Calu3 (cell line): ENCODE results near the gene POLE3. TPM values are rescaled to one million over a fixed set of nuclear protein-coding genes. Genes with fewer than 3 reads are reported as not detected.

ENCODE experiments used
- BruUV-seq: library from RNA; stranded (reverse); fragments of 400-500 nt; replicated peaks from 2 replicates; lab custom pipeline; 2021; lab: Mats Ljungman, UMichigan
- CTCF ChIA-PET: fragments of 300-600 bp; sonication (Branson Sonifier 250); formaldehyde crosslinking; loops from one replicate; lab custom pipeline; 2022; ENCODE audit warnings: antibody characterized with exemption; lab: Charles Lee
- DNase-seq: peaks from one replicate; pipeline ENCODE4 v3.0.0; 2022
- H3K27ac Mint-ChIP-seq: one replicate; pipeline ENCODE4 v1.8.0; 2022; ENCODE audit warnings: mixed read lengths; ENCODE audit not compliant: unreplicated experiment
- H3K27me3 Mint-ChIP-seq: one replicate; pipeline ENCODE4 v1.8.0; 2022; ENCODE audit warnings: mixed read lengths; ENCODE audit not compliant: unreplicated experiment
- H3K36me3 Mint-ChIP-seq: one replicate; pipeline ENCODE4 v1.8.0; 2022; ENCODE audit warnings: mild to moderate bottlenecking, moderate library complexity, mixed read lengths; ENCODE audit not compliant: insufficient read depth, unreplicated experiment
- H3K4me1 Mint-ChIP-seq: one replicate; pipeline ENCODE4 v1.8.0; 2022; ENCODE audit warnings: mild to moderate bottlenecking, low read depth, mixed read lengths; ENCODE audit not compliant: unreplicated experiment
- H3K4me3 Mint-ChIP-seq: one replicate; pipeline ENCODE4 v1.8.0; 2022; ENCODE audit warnings: mild to moderate bottlenecking, low read depth, moderate library complexity, mixed read lengths; ENCODE audit not compliant: unreplicated experiment
- H3K9me3 Mint-ChIP-seq: one replicate; pipeline ENCODE4 v1.8.0; 2022; ENCODE audit warnings: low read depth, mixed read lengths; ENCODE audit not compliant: unreplicated experiment
- CTCF ChIP-seq: fragments of 200-600 bp; IDR thresholded peaks from one replicate; pipeline ENCODE4 v1.8.0; 2022; ENCODE audit warnings: antibody characterized with exemption; ENCODE audit not compliant: unreplicated experiment
- intact Hi-C: fragments of 100-400 bp; cut with micrococcal nuclease; formaldehyde crosslinking; loops from one replicate; pipeline ENCODE4 v1.10.0; 2022; ENCODE audit not compliant: unreplicated experiment
- total RNA-seq: library from RNA; stranded (reverse); gene quantifications from 2 replicates; pipeline ENCODE4 v1.2.3, GENCODE V29; 2022

Gene POLE3
- total RNA-seq, 1 experiment from 2014 or later: 37.7 TPM

DNA sequence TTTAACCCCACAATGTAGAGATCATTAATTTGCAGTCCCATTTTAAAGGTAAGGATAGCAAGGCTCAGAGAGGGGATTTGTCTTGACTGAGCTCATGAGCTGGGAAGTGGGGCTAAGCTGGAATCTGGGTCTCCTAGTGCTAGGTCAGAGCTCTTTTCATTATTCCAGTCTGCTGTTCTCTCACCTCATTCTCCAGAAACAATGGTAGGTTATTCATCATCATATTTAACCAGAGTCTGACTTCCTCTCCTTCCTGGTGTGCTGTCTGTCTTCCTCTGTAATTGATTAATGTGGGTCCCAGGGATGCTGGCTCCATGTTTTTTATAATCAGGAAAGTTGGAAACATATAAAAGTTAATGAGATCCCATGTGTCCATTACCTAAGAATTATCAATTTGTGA lies 20.7 kb upstream of the POLE3 start:
- no peaks in the 10 kb centered on the region for H3K36me3 Mint-ChIP-seq
- no peak for TF ChIP-seq CTCF
- H3K9me3 Mint-ChIP-seq: no peaks in the 10 kb centered on the region
- BruUV-seq: no TSS peak
- H3K4me3 Mint-ChIP-seq: no peak overlapping the region
- H3K27ac Mint-ChIP-seq: no peak overlapping the region
- H3K27me3 Mint-ChIP-seq: peaks cover 36% of the 10 kb centered on the region
- intact Hi-C loops: no loop called here
- CTCF ChIA-PET: interaction anchor here (0.7 to 0.8 kb wide), 2 partner anchors 58 to 227 kb away, joined by 3 read pairs; no protein-coding TSS in a partner anchor
- no peak for DNase-seq
- H3K4me1 Mint-ChIP-seq: no peaks in the 10 kb centered on the region

GRCh38 chr9:113428062-113428615 lies 17.7 kb upstream of the POLE3 start:
- BruUV-seq: no TSS peak

DNA sequence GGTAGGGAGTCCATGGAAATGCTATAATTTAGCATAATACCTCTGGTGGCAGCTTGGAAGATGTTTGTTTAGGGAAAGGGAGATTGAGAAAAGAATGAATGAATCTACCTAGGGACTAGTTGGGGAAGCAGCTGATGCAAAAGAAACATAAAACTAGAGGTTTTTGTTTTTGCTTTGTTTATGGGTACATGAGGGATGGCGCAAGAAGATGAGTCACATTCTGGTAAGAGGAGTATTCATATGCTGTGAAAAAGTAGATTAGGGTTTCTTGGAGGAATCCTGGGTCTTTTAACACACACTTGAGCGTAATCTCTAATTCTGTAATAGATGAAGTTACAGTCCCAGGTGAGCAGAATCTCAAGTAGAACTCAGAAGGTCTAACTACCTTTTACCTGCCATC lies 17.2 kb upstream of the POLE3 start:
- BruUV-seq: no TSS peak
- no peak overlapping the region for H3K27ac Mint-ChIP-seq
- CTCF ChIA-PET: no interaction called here
- no peak for TF ChIP-seq CTCF
- no peaks in the 10 kb centered on the region for H3K36me3 Mint-ChIP-seq
- no peak overlapping the region for H3K4me3 Mint-ChIP-seq
- H3K27me3 Mint-ChIP-seq: peaks cover 34% of the 10 kb centered on the region
- H3K9me3 Mint-ChIP-seq: no peaks in the 10 kb centered on the region
- intact Hi-C loops: no loop called here
- H3K4me1 Mint-ChIP-seq: no peaks in the 10 kb centered on the region
- DNase-seq: no peak

More at GRCh38 chr9:113428062-113428615, 17.7 kb upstream of the POLE3 start:
- no peak for DNase-seq
- Mint-ChIP-seq H3K27ac (no peak overlapping the region), H3K27me3 (peaks cover 39% of the 10 kb centered on the region), H3K4me1 (no peaks in the 10 kb centered on the region), H3K36me3 (no peaks in the 10 kb centered on the region), H3K9me3 (no peaks in the 10 kb centered on the region), H3K4me3 (no peak overlapping the region)
- intact Hi-C loops: no loop called here
- CTCF ChIA-PET: no interaction called here
- no peak for TF ChIP-seq CTCF

DNA sequence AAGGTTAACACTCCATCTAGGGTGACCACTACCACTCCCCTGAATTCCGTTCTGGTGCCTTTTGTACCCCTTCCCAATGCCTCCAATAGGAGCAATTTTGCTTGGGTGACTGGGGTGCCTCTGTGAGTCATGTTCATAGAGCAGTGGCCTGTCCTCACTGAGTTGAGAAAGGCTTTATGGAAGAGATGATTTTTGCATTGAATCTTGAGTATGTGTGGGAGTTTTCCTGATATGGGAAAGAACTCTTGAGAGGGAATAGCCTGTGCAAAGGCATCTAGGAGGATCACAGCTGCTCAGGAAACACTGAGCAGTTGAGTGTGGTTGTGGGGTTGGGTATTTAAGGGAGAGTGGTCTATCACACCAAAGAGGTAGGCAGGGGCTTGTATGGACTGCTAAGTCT lies 16.2 kb upstream of the POLE3 start:
- CTCF ChIA-PET: interaction anchor here (0.9 kb wide), 1 partner anchor 10 kb away, joined by 3 read pairs; no protein-coding TSS in a partner anchor
- no TSS peak for BruUV-seq

More for the DNA sequence above, 16.2 kb upstream of the POLE3 start:
- Mint-ChIP-seq H3K4me1 (no peaks in the 10 kb centered on the region), H3K9me3 (no peaks in the 10 kb centered on the region), H3K36me3 (no peaks in the 10 kb centered on the region), H3K27ac (no peak overlapping the region), H3K4me3 (no peak overlapping the region), H3K27me3 (peaks cover 33% of the 10 kb centered on the region)
- intact Hi-C loops: no loop called here
- TF ChIP-seq CTCF: no peak
- no peak for DNase-seq
